GM12878 (cell line): ENCODE results near the gene QSOX2. TPM values are rescaled to one million over a fixed set of nuclear protein-coding genes. Genes with fewer than 3 reads are reported as not detected.

Source experiments
- ATF2 ChIP-seq: IDR thresholded peaks from 2 replicates; pipeline ENCODE4 v1.6.1; 2012; ENCODE audit warnings: low read length, inconsistent platforms
- BMI1 ChIP-seq: fragments of 450-650 bp; IDR thresholded peaks from 2 replicates; pipeline ENCODE4 v1.6.1; 2016; ENCODE audit warnings: mild to moderate bottlenecking, moderate library complexity, borderline replicate concordance
- CBX3 ChIP-seq: fragments of 200-600 bp; sonication (generic); IDR thresholded peaks from 2 replicates; pipeline ENCODE4 v1.6.1; 2016; ENCODE audit warnings: low read depth, borderline replicate concordance
- E2F8 ChIP-seq: fragments of 450-650 bp; IDR thresholded peaks from 2 replicates; pipeline ENCODE4 v1.6.1; 2018; ENCODE audit warnings: mild to moderate bottlenecking, low read depth, moderate library complexity; ENCODE audit not compliant: partially characterized antibody
- EED ChIP-seq: sonication (generic); IDR thresholded peaks from 2 replicates; pipeline ENCODE4 v1.6.1; 2016; ENCODE audit warnings: antibody characterized with exemption, low read depth
- ESRRA ChIP-seq: IDR thresholded peaks from 2 replicates; pipeline ENCODE4 v1.6.1; 2012; ENCODE audit warnings: mild to moderate bottlenecking, low read length, improper control_type of control experiment
- HCFC1 ChIP-seq: fragments of 150-350 bp; IDR thresholded peaks from 2 replicates; pipeline ENCODE4 v1.6.1; 2014; ENCODE audit warnings: low read length
- LARP7 ChIP-seq: fragments of 450-650 bp; IDR thresholded peaks from 2 replicates; pipeline ENCODE4 v1.6.1; 2017; ENCODE audit warnings: mild to moderate bottlenecking
- MEF2B ChIP-seq: fragments of 450-650 bp; IDR thresholded peaks from 2 replicates; pipeline ENCODE4 v1.6.1; 2018; ENCODE audit warnings: mild to moderate bottlenecking, moderate library complexity; ENCODE audit not compliant: partially characterized antibody, poor library complexity, severe bottlenecking
- MXI1 ChIP-seq: fragments of 150-350 bp; IDR thresholded peaks from 2 replicates; pipeline ENCODE4 v1.6.1; 2011; ENCODE audit warnings: low read depth, mild to moderate bottlenecking, inconsistent platforms, low read length, improper control_type of control experiment
- NR2C2 ChIP-seq: IDR thresholded peaks from 2 replicates; pipeline ENCODE4 v1.6.1; 2011; ENCODE audit warnings: borderline replicate concordance, low read depth; ENCODE audit not compliant: control insufficient read depth, insufficient read length
- PRDM15 ChIP-seq: fragments of 450-650 bp; formaldehyde crosslinking; IDR thresholded peaks from 2 replicates; pipeline ENCODE4 v1.4.0; 2020; ENCODE audit warnings: mild to moderate bottlenecking, moderate library complexity
- polyA plus RNA-seq, 11 experiments: library from polyadenylated mRNA; depleted of rRNA in 4 of 11; unstranded in 6 of 11; stranded (reverse) in 5 of 11; fragments of >200 nt; fragmentation: Nextera tagmentation in 4 of 11; fragmentation: Illumina TruSeq in 1 of 11; extraction: Ambion mirVana in 4 of 11; extraction: Trizol in 1 of 11; gene quantifications; 1 replicate in 1 of 11; 2 replicates in 10 of 11; pipeline versions ENCODE4 v1.2.1 to v1.2.3, GENCODE V29; 2011 to 2016; ENCODE audit warnings: inconsistent platforms in 2 of 11, missing spikeins in 2 of 11, low read depth in 1 of 11
- total RNA-seq, 4 experiments: library from RNA; depleted of rRNA in 3 of 4; stranded (reverse); fragments of >200 nt in 3 of 4; fragmentation: Illumina TruSeq in 1 of 4; extraction: Trizol in 1 of 4; gene quantifications; 2 replicates each; pipeline versions ENCODE4 v1.2.1 to v1.2.3, GENCODE V29; 2013 to 2021
- TF ChIP-seq, protein P1 (sequence below): IDR thresholded peaks from 2 replicates; pipeline ENCODE4 v1.6.1; 2012; ENCODE audit warnings: low read depth, low read length, improper control_type of control experiment
- TF ChIP-seq, protein P2 (sequence below): fragments of 450-650 bp; IDR thresholded peaks from 2 replicates; pipeline ENCODE4 v1.6.1; 2017; ENCODE audit warnings: antibody characterized with exemption, mild to moderate bottlenecking, moderate library complexity

The QSOX2 gene
- total and polyA plus RNA-seq, 10 of the 15 experiments (the other 5 are each of a cell fraction or from before 2014, with no cell fraction given) = 0.34 to 16.1 (median 8.2) TPM

DNA sequence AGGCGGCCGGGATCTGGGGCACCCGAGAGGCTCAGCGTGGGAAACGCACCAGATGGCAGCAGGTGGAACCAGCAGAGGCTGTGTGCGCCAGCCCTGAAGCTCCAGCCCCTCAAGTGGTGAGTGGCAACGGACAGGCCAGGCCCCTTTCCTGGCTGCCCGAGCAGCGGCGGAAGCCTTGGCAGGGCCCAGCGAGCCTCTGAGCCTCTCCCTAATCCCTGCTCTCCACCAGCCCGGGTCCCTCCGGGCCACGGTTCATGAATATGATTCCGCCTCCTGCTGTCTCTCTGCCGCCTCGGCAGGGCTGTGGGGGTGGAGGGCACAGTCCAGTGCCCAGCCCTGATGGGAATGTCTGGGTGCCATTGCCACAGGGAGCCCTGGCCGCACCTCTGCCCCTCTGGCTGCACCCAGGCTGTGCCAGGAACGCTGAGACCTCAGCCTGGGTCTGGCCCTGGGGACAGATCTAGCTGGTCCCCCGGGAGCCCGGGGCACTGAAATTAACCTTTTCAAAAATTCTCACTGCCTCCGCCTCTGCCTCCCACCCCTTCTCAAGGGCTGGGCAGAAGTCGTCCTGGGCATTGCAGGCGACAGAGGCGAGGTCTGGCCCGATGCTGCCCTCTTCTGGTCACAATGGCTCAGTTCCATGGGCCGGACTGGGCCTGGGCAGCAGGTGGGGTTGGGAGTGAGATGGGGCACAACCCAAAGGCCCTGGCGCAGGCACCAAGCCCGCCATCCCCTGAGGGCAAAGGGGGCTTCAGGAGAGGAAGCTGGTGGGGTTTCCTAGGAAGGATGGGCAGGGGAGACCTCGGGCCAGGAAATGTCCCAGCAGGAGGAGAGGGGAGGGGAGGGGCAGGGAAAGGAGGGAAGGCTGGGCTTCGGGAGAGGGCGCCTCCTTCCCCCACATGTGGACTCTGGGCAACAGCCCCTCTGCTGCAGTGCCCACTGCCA, 38.0 kb upstream of the QSOX2 start (continued):
- no peak for TF ChIP-seq E2F8
- TF ChIP-seq HCFC1 = no peak; the same call in 1 of the 2 replicates
- TF ChIP-seq MXI1 = no peak
- no peak for TF ChIP-seq ESRRA
- peak; percentile 98 for TF ChIP-seq MEF2B
- TF ChIP-seq PRDM15 (CRISPR knock-in tag) = no peak
- no peak for TF ChIP-seq BMI1
- TF ChIP-seq EED = no peak
- TF ChIP-seq NR2C2 = no peak
- no peak for TF ChIP-seq CBX3
- TF ChIP-seq, protein P1, sequence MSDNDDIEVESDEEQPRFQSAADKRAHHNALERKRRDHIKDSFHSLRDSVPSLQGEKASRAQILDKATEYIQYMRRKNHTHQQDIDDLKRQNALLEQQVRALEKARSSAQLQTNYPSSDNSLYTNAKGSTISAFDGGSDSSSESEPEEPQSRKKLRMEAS = no peak
- 0 out of 2 replicates have a peak, but pooled peaks have one; percentile 31 for TF ChIP-seq LARP7
- TF ChIP-seq, protein P2, sequence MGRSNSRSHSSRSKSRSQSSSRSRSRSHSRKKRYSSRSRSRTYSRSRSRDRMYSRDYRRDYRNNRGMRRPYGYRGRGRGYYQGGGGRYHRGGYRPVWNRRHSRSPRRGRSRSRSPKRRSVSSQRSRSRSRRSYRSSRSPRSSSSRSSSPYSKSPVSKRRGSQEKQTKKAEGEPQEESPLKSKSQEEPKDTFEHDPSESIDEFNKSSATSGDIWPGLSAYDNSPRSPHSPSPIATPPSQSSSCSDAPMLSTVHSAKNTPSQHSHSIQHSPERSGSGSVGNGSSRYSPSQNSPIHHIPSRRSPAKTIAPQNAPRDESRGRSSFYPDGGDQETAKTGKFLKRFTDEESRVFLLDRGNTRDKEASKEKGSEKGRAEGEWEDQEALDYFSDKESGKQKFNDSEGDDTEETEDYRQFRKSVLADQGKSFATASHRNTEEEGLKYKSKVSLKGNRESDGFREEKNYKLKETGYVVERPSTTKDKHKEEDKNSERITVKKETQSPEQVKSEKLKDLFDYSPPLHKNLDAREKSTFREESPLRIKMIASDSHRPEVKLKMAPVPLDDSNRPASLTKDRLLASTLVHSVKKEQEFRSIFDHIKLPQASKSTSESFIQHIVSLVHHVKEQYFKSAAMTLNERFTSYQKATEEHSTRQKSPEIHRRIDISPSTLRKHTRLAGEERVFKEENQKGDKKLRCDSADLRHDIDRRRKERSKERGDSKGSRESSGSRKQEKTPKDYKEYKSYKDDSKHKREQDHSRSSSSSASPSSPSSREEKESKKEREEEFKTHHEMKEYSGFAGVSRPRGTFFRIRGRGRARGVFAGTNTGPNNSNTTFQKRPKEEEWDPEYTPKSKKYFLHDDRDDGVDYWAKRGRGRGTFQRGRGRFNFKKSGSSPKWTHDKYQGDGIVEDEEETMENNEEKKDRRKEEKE = no peak
- no peak for TF ChIP-seq ATF2
